Gastrocnemius medialis (tissue), 4 donors: ENCODE results near the gene RYR2. TPM values are rescaled to one million over a fixed set of nuclear protein-coding genes. Genes with fewer than 3 reads are reported as not detected.

Experiments
- ATAC-seq, 2 donors: fragments of 150-250 bp; one replicate each; pipeline ENCODE4 v1.9.1; 2016
- DNase-seq, 2 donors: peaks; one replicate each; pipeline ENCODE4 v3.0.0-alpha.2; 2019
- H3K27ac ChIP-seq, 4 donors: fragments of 200-600 bp; sonication (generic); 1 replicate in 1 of 4; 2 replicates in 3 of 4; pipeline ENCODE4 v1.5.1; 2016 to 2018; ENCODE audit warnings: mild to moderate bottlenecking in 2 of 4, moderate library complexity in 1 of 4
- H3K27me3 ChIP-seq, 3 donors: fragments of 200-600 bp; sonication (generic) in 2 of 3; 1 replicate in 1 of 3; 2 replicates in 2 of 3; pipeline versions ENCODE4 v1.5.1 to v1.6.0; 2016 to 2019; ENCODE audit warnings: mild to moderate bottlenecking in 1 of 3, moderate library complexity in 1 of 3
- H3K36me3 ChIP-seq, 2 donors: fragments of 200-600 bp; sonication (generic) in 1 of 2; one replicate each; pipeline ENCODE4 v1.5.1; 2017 to 2018
- H3K4me1 ChIP-seq, 2 donors: fragments of 200-600 bp; sonication (generic) in 1 of 2; one replicate each; pipeline ENCODE4 v1.5.1; 2016 to 2017; ENCODE audit warnings: mild to moderate bottlenecking in 2 of 2
- H3K4me3 ChIP-seq, 4 donors: fragments of 200-600 bp; sonication (generic) in 3 of 4; 1 replicate in 1 of 4; 2 replicates in 3 of 4; pipeline ENCODE4 v1.5.1; 2016 to 2019; ENCODE audit warnings: mild to moderate bottlenecking in 2 of 4
- H3K9me3 ChIP-seq, 3 donors: fragments of 200-600 bp; sonication (generic) in 2 of 3; 1 replicate in 1 of 3; 2 replicates in 2 of 3; pipeline ENCODE4 v1.5.1; 2016 to 2019
- CTCF ChIP-seq, 5 experiments: fragments of 450-650 bp in 3 of 5; fragments of 200-600 bp in 2 of 5; sonication (generic) in 2 of 5; IDR thresholded peaks in 4 of 5; conservative IDR thresholded peaks in 1 of 5; 1 replicate in 4 of 5; 2 replicates in 1 of 5; pipeline ENCODE4 v1.5.1; 2016 to 2019; ENCODE audit warnings: antibody characterized with exemption in 5 of 5, mild to moderate bottlenecking in 3 of 5, moderate library complexity in 3 of 5
- POLR2A ChIP-seq, 2 donors: fragments of 450-650 bp; IDR thresholded peaks; one replicate each; pipeline ENCODE4 v1.6.1; 2017; ENCODE audit warnings: antibody characterized with exemption in 2 of 2, mild to moderate bottlenecking in 2 of 2, moderate library complexity in 2 of 2
- in situ Hi-C, 4 donors: fragments of 200-750 bp; cut with MboI; loops; one replicate each; pipeline versions ENCODE4 v1.15.0 to v1.8.0; 2017; ENCODE audit warnings: low sequenced_read_pairs in 4 of 4
- intact Hi-C: fragments of 100-400 bp; cut with DNase I; formaldehyde crosslinking; loops from one replicate; pipeline ENCODE4 v1.15.1; 2023; ENCODE audit warnings: low total_unique reads
- total RNA-seq, 4 donors: library from RNA; depleted of rRNA; stranded (reverse); fragments of >200 nt; gene quantifications; one replicate each; pipeline versions ENCODE4 v1.1.0 to v1.2.3, GENCODE V29; 2016

RYR2 gene
- total RNA-seq, 4 donors from 2014 or later, result 0.04 to 0.16 (median 0.07) TPM

- ATAC-seq (no peak), DNase-seq (no peak)
- no peaks in the 10 kb centered on the region for H3K27me3 ChIP-seq
- no peaks in the 10 kb centered on the region for H3K9me3 ChIP-seq
- intact Hi-C loops, result no loop called here
- H3K4me1 ChIP-seq, result no peaks in the 10 kb centered on the region
- TF ChIP-seq POLR2A (IDR thresholded peaks at IDR 0.05) (no peak), CTCF (IDR thresholded peaks at IDR 0.05 in 4 of 5, conservative IDR thresholded peaks at IDR 0.05 in 1 of 5) (no peak)
- H3K4me3 ChIP-seq, result no peak overlapping the region
- in situ Hi-C loops, result no loop called here
- H3K27ac ChIP-seq, result no peak overlapping the region
- no peaks in the 10 kb centered on the region for H3K36me3 ChIP-seq
Measured at GRCh38 chr1:237342730-237343129, 300.7 kb downstream of the RYR2 start.

GRCh38 chr1:237352747-237353146, 310.8 kb downstream of the RYR2 start:
- in situ Hi-C loops (no loop called here), intact Hi-C loops (no loop called here)
- no peaks in the 10 kb centered on the region for H3K36me3 ChIP-seq
- no peaks in the 10 kb centered on the region for H3K27me3 ChIP-seq
- H3K4me3 ChIP-seq, result no peak overlapping the region
- no peak overlapping the region for H3K27ac ChIP-seq
- no peaks in the 10 kb centered on the region for H3K9me3 ChIP-seq
- ATAC-seq, result no peak
- no peaks in the 10 kb centered on the region for H3K4me1 ChIP-seq
- TF ChIP-seq CTCF (IDR thresholded peaks at IDR 0.05 in 4 of 5, conservative IDR thresholded peaks at IDR 0.05 in 1 of 5) (no peak), POLR2A (IDR thresholded peaks at IDR 0.05) (no peak)
- DNase-seq, result no peak

GRCh38 chr1:237353918-237354317, 311.9 kb downstream of the RYR2 start:
- no peaks in the 10 kb centered on the region for H3K4me1 ChIP-seq
- in situ Hi-C loops, result no loop called here
- intact Hi-C loops, result no loop called here
- no peaks in the 10 kb centered on the region for H3K9me3 ChIP-seq
- no peaks in the 10 kb centered on the region for H3K27me3 ChIP-seq
- DNase-seq (no peak), ATAC-seq (no peak)
- H3K4me3 ChIP-seq, result no peak overlapping the region
- no peak overlapping the region for H3K27ac ChIP-seq
- H3K36me3 ChIP-seq, result no peaks in the 10 kb centered on the region
- no peak for TF ChIP-seq POLR2A (IDR thresholded peaks at IDR 0.05)
- TF ChIP-seq CTCF (IDR thresholded peaks at IDR 0.05 in 4 of 5, conservative IDR thresholded peaks at IDR 0.05 in 1 of 5), result no peak

GRCh38 chr1:237355022-237355421, 313.0 kb downstream of the RYR2 start:
- Histone ChIP-seq H3K27me3 (no peaks in the 10 kb centered on the region), H3K27ac (no peak overlapping the region), H3K4me3 (no peak overlapping the region), H3K36me3 (no peaks in the 10 kb centered on the region), H3K9me3 (no peaks in the 10 kb centered on the region), H3K4me1 (no peaks in the 10 kb centered on the region)
- in situ Hi-C loops, result no loop called here
- ATAC-seq (no peak), DNase-seq (no peak)
- intact Hi-C loops, result no loop called here
- TF ChIP-seq POLR2A (IDR thresholded peaks at IDR 0.05) (no peak), CTCF (IDR thresholded peaks at IDR 0.05 in 4 of 5, conservative IDR thresholded peaks at IDR 0.05 in 1 of 5) (no peak)

GRCh38 chr1:237358555-237358954, 316.6 kb downstream of the RYR2 start:
- TF ChIP-seq CTCF (IDR thresholded peaks at IDR 0.05 in 4 of 5, conservative IDR thresholded peaks at IDR 0.05 in 1 of 5) (no peak), POLR2A (IDR thresholded peaks at IDR 0.05) (no peak)
- H3K27me3 ChIP-seq, result no peaks in the 10 kb centered on the region
- in situ Hi-C loops (no loop called here), intact Hi-C loops (no loop called here)
- H3K36me3 ChIP-seq, result no peaks in the 10 kb centered on the region
- no peaks in the 10 kb centered on the region for H3K9me3 ChIP-seq
- no peaks in the 10 kb centered on the region for H3K4me1 ChIP-seq
- no peak for ATAC-seq
- no peak overlapping the region for H3K4me3 ChIP-seq
- no peak overlapping the region for H3K27ac ChIP-seq
- no peak for DNase-seq
